ENCODE measurements around the gene PDE4D. TPM values are rescaled to one million over a fixed set of nuclear protein-coding genes. Genes with fewer than 3 reads are reported as not detected.
"Not testable (repeated sequence)": the region's sequence is repeated elsewhere in the genome, so short reads cannot be mapped to it uniquely, and the experiment has no call there.

The PDE4D gene
- total and polyA plus RNA-seq, 2 of the 4 experiments (the other 2 are of a cell fraction), result 1.4 to 7.9 TPM

GRCh38 chr5:59302509-59302908, 591.0 kb downstream of the PDE4D start:
- dilution Hi-C loops (cut with HindIII; ENCODE audit: low sequenced_read_pairs, unreplicated experiment); CTCF ChIA-PET: not testable (repeated sequence)
- no CpG with 5 or more reads among the region's 1 CpG for WGBS, 2 experiments (ENCODE audit: extremely low coverage in 2 of 2, insufficient read length in 1 of 2)

More at GRCh38 chr5:59302509-59302908, 591.0 kb downstream of the PDE4D start:
- H4K20me1 ChIP-seq (ENCODE audit: insufficient read depth, low read length); H2AK5ac ChIP-seq (ENCODE audit: low read depth, low read length); H2AK9ac ChIP-seq (replicated peaks; ENCODE audit: low read depth, low read length, poor library complexity); POLR2A ChIA-PET (ENCODE audit: unreplicated experiment); H3K14ac ChIP-seq (replicated peaks; ENCODE audit: low read depth, low read length); BruUV-seq (replicated peaks); H3K23ac ChIP-seq (ENCODE audit: low read depth, low read length); H2BK5ac ChIP-seq (ENCODE audit: low read depth, low read length, poor library complexity, severe bottlenecking); H4K91ac ChIP-seq (ENCODE audit: insufficient read depth, low read depth, low read length); ATAC-seq (ENCODE audit: low read depth); H3K4me3 ChIP-seq (ENCODE audit: insufficient read depth, low read depth, low read length); H4K8ac ChIP-seq (ENCODE audit: low read depth in 2 of 2, low read length in 2 of 2); in situ Hi-C loops (cut with MboI; ENCODE audit: low sequenced_read_pairs); H2BK20ac ChIP-seq (ENCODE audit: low read depth, low read length); H2BK120ac ChIP-seq (ENCODE audit: low read depth, low read length); H3K9me3 ChIP-seq (ENCODE audit: control insufficient read depth, insufficient read depth, low read length); H3K4ac ChIP-seq (ENCODE audit: low read depth, low read length); H3K27me3 ChIP-seq (ENCODE audit: control insufficient read depth, insufficient read depth, low read length); H3K56ac ChIP-seq (ENCODE audit: extremely low read depth, insufficient read depth, low read length); DNase-seq; H3K79me1 ChIP-seq (ENCODE audit: low read depth in 1 of 2, low read length in 2 of 2); H3K27ac ChIP-seq (ENCODE audit: insufficient read depth, low read length); intact Hi-C loops (cut with micrococcal nuclease); H3K9me1 ChIP-seq (ENCODE audit: insufficient read depth, low read length); H3K18ac ChIP-seq (ENCODE audit: low read depth, low read length); H3K36me3 ChIP-seq (ENCODE audit: control insufficient read depth, insufficient read depth, low read length); H3K4me1 ChIP-seq (ENCODE audit: control insufficient read depth, insufficient read depth, low read length); H3K4me2 ChIP-seq (ENCODE audit: low read depth, low read length); H4K5ac ChIP-seq (ENCODE audit: low read depth, low read length); H2AFZ ChIP-seq (replicated peaks; ENCODE audit: low read length, poor library complexity); H3K9ac ChIP-seq (ENCODE audit: low read depth, low read length); H2BK15ac ChIP-seq (ENCODE audit: low read depth, low read length): not testable (repeated sequence)

Data from IMR-90 (cell line).